AG04450 (cell line): ENCODE data around the gene CDKN1C. TPM values are rescaled to one million over a fixed set of nuclear protein-coding genes. Genes with fewer than 3 reads are reported as not detected.

ENCODE experiments used
- CTCF ChIA-PET: fragments of 300-600, 350-600 bp; formaldehyde crosslinking; extraction: SDS; loops from one replicate; lab custom pipeline; 2022; ENCODE audit warnings: antibody characterized with exemption, inconsistent platforms; lab: Charles Lee
- POLR2A ChIA-PET: fragments of 350-600 bp; formaldehyde crosslinking; extraction: SDS; loops from one replicate; lab custom pipeline; 2021; ENCODE audit warnings: antibody characterized with exemption, inconsistent platforms; lab: Yijun Ruan, JAX
- DNase-seq: peaks from one replicate; pipeline ENCODE4 v3.0.0-alpha.2; 2011; ENCODE audit warnings: low read depth, low spot score
- H3K27ac ChIP-seq: one replicate; pipeline ENCODE4 v1.5.1; 2012; ENCODE audit warnings: low read depth, low read length, control low read depth
- H3K27me3 ChIP-seq: one replicate; pipeline ENCODE4 v1.6.0; 2012; ENCODE audit warnings: low read length; ENCODE audit not compliant: control insufficient read depth, insufficient read depth
- H3K4me3 ChIP-seq: 2 replicates; pipeline ENCODE4 v1.5.1; 2011; ENCODE audit warnings: mild to moderate bottlenecking, low read depth, low read length, control low read depth
- H3K9me3 ChIP-seq: 2 replicates; pipeline ENCODE4 v1.5.1; 2012; ENCODE audit warnings: low read length; ENCODE audit not compliant: control insufficient read depth, insufficient read depth
- polyA plus RNA-seq: library from polyadenylated mRNA; depleted of rRNA; stranded (reverse); fragments of >200 nt; gene quantifications from 2 replicates; pipeline ENCODE4 v1.2.3, GENCODE V29; 2011
- TF ChIP-seq, protein P1 (sequence below): IDR thresholded peaks from 2 replicates; pipeline ENCODE4 v1.5.1; 2011; ENCODE audit warnings: low read depth, low read length, control low read depth, inconsistent platforms

CDKN1C gene
- polyA plus RNA-seq, 1 experiment: 8.1 TPM

DNA sequence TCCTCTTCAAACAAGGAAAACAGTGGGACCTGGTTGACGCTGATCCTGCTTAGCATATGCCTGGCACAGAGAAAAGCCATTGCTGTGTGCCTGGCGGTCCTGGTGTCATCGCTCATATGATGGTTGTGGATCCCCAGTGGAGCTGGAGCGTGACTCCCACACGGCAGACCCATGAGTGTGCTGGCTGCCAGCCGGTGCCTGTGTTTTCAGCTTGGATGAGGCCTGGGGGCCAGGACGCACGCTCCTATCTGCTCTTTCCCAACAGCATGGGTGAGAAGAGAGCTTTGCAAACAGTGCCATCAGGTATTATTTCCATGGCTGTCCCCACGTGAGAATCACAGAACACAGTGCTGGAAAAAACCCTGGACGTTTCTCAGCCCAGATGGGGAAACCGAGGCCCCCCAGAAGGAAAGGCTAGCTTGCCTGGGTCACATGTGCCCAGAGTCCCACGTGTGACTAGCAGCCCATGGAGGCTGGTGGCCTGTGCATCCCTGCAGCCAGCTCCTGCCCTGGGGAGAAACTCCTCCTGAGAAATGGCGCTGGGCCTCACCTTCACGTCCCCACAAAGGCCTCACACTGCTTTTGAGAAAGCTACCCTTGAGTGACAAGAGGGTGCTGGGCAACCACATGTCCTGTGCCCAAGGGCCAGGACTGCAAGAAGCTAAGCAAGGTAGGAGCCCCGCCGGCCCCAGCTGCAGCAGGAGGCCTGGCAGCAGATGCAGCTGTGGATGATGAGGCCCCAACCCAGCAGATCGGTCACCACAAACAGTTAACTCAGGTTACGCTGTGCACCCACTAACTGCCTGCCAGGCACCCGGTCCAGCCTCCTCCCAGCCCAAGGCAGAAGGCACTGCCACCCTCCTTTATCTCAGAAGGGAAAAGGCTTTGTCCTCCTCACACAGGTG lies 4.2 kb downstream of the CDKN1C start:
- H3K4me3 ChIP-seq: no peak overlapping the region
- no peak overlapping the region for H3K27ac ChIP-seq
- TF ChIP-seq, protein P1, sequence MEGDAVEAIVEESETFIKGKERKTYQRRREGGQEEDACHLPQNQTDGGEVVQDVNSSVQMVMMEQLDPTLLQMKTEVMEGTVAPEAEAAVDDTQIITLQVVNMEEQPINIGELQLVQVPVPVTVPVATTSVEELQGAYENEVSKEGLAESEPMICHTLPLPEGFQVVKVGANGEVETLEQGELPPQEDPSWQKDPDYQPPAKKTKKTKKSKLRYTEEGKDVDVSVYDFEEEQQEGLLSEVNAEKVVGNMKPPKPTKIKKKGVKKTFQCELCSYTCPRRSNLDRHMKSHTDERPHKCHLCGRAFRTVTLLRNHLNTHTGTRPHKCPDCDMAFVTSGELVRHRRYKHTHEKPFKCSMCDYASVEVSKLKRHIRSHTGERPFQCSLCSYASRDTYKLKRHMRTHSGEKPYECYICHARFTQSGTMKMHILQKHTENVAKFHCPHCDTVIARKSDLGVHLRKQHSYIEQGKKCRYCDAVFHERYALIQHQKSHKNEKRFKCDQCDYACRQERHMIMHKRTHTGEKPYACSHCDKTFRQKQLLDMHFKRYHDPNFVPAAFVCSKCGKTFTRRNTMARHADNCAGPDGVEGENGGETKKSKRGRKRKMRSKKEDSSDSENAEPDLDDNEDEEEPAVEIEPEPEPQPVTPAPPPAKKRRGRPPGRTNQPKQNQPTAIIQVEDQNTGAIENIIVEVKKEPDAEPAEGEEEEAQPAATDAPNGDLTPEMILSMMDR: no peak
- CTCF ChIA-PET: interaction anchor here (0.6 kb wide), 1 partner anchor 349 kb away, joined by 4 read pairs; no protein-coding TSS in a partner anchor
- POLR2A ChIA-PET: interaction anchor here (1.2 kb wide), 1 partner anchor 182 kb away, joined by 3 read pairs; the partner anchor contains the start of gene KCNQ1OT1
- DNase-seq: no peak
- peaks cover 16% of the 10 kb centered on the region for H3K9me3 ChIP-seq
- H3K27me3 ChIP-seq: peaks cover 39% of the 10 kb centered on the region

DNA sequence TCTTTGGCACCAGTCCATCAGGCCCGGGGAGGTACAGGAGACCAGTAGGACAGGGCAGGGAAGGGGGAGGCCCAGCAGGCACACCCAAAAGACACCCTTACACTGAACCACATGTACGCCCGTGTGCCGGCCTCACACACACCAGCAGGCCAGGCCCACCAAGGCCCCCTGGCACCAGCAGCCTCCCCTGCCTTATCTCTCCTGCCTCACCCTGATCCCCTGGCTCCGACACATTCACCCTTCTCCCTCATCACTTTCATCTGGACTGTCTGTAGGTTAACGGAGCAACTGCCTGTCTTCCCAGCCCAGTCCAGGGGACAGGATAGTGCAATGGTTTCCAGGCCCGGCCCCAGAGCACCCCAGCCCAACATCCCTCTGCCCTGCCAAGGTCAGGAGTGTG lies 4.9 kb downstream of the CDKN1C start:
- no peak overlapping the region for H3K27ac ChIP-seq
- peaks cover 39% of the 10 kb centered on the region for H3K27me3 ChIP-seq
- ChIA-PET CTCF (no interaction called here), POLR2A (no interaction called here)
- no peak for DNase-seq
- no peak overlapping the region for H3K4me3 ChIP-seq
- TF ChIP-seq, protein P1: no peak
- H3K9me3 ChIP-seq: peaks cover 16% of the 10 kb centered on the region

DNA sequence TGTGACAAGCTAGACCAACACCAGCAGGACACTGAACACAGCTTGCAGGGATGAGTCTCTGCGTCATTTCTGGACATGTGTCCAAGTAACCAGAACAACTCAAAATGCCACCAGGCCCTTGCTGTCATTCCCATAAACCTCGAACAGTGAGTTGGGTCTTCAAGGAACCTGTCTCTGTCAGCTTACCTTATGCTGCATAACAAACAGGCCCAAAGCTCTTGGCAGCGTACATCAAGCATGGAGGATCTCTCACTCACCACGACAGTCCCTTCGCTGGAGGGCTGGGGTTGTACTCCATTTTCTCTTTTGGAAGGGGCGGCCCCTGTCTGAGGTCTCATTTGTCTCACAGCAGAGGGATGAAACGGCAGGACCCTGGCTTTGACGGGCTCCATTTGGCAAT lies 6.8 kb downstream of the CDKN1C start:
- TF ChIP-seq, protein P1: no peak
- Histone ChIP-seq H3K27ac (no peak overlapping the region), H3K4me3 (no peak overlapping the region), H3K27me3 (peaks cover 49% of the 10 kb centered on the region), H3K9me3 (peaks cover 22% of the 10 kb centered on the region)
- DNase-seq: no peak
- ChIA-PET CTCF (no interaction called here), POLR2A (interaction anchor here (0.7 kb wide), 1 partner anchor 53 kb away, joined by 7 read pairs; no protein-coding TSS in a partner anchor)

DNA sequence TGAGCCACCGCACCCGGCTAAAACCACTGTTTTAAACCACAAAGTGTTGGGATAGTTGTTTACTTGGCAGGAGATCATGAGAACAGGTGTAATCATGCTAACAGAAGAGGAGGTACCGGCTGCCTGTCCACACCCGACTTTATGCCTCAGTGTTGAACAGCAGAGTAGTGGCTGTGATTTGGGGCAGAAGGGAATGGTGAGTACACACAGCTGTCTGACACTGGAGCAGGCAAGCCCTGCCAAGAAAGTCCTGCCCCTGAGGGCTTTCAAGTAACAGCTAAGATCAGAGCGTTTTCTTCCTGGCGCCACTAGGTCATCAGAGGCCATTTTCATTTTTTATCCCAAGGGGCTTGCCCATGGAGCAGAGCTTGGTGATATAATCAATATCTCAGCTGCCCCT lies 8.1 kb downstream of the CDKN1C start:
- ChIA-PET POLR2A (no interaction called here), CTCF (no interaction called here)
- TF ChIP-seq, protein P1: no peak
- no peak for DNase-seq
- Histone ChIP-seq H3K4me3 (no peak overlapping the region), H3K27ac (no peak overlapping the region), H3K9me3 (peaks cover 22% of the 10 kb centered on the region), H3K27me3 (peaks cover 42% of the 10 kb centered on the region)

DNA sequence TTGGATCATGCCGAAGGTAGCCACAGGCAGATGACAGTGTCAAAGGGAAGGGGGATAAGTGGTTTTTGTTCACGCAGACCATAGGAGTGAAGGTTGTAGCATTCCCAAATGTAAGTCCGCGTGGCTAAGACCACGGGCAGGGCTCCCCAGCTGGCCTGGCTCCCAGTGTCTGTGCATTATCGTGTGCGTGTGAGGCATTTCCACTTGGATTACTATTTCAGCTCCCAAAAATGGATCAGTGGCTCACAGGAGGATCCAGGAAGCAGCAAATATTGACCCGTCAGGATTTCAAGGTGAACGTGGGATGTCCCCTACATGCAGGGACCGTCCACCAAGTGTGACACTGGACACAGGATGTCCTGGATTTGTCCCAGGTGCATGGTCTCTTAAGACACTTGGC lies 10.6 kb downstream of the CDKN1C start:
- TF ChIP-seq, protein P1: no peak
- CTCF ChIA-PET: no interaction called here

More for the DNA sequence above, 10.6 kb downstream of the CDKN1C start:
- Histone ChIP-seq H3K27ac (no peak overlapping the region), H3K27me3 (peaks cover 50% of the 10 kb centered on the region), H3K4me3 (no peak overlapping the region), H3K9me3 (peaks cover 29% of the 10 kb centered on the region)
- no peak for DNase-seq
- POLR2A ChIA-PET: no interaction called here
